ENCODE measurements around the gene CSNK1D. TPM values are rescaled to one million over a fixed set of nuclear protein-coding genes. Genes with fewer than 3 reads are reported as not detected.

Gene CSNK1D
- total and polyA plus RNA-seq, 2 experiments from 2014 or later: 55.3 to 66.4 TPM

GRCh38 chr17:82243648-82244412 lies 29.7 kb downstream of the CSNK1D start:
- no peak overlapping the region; the same call in 2 of the 3 replicates for H3K4me3 Mint-ChIP-seq
- Histone ChIP-seq H3K9me2 (ENCODE audit: insufficient read depth) (no peaks in the 10 kb centered on the region), H3K27me3 (ENCODE audit: insufficient read depth) (no peaks in the 10 kb centered on the region), H3K79me2 (replicated peaks; ENCODE audit: insufficient read depth) (peaks cover 26% of the 10 kb centered on the region), H4K20me1 (replicated peaks; ENCODE audit: insufficient read depth) (peaks cover 30% of the 10 kb centered on the region), H3K4me1 (ENCODE audit: insufficient read depth) (no peaks in the 10 kb centered on the region), H3K36me3 (ENCODE audit: insufficient read depth) (peaks cover 22% of the 10 kb centered on the region), H3K4me2 (no peak overlapping the region), H3K4me3 (no peak overlapping the region), H3F3A (replicated peaks; ENCODE audit: low read depth) (0 out of 2 replicates have a peak, but pooled peaks cover 7% of the 10 kb centered on the region), H2AFZ (no peak overlapping the region), H3K27ac (ENCODE audit: low read depth) (no peak overlapping the region)
- peaks cover 19% of the 10 kb centered on the region for H3K27me3 Mint-ChIP-seq (ENCODE audit: insufficient read depth, low read depth, poor library complexity)
- H3K27ac Mint-ChIP-seq: no peak overlapping the region
- TF ChIP-seq CREB1 (CRISPR knock-in tag; IDR thresholded peaks at IDR 0.05; ENCODE audit: low read depth) (no peak), NANOG (IDR thresholded peaks at IDR 0.05; ENCODE audit: borderline replicate concordance) (no peak), EZH2 (IDR thresholded peaks at IDR 0.05; ENCODE audit: low read depth, unreplicated experiment) (no peak), REST (IDR thresholded peaks at IDR 0.05; ENCODE audit: unreplicated experiment) (no peak), EZH2phosphoT487 (IDR thresholded peaks at IDR 0.05; ENCODE audit: unreplicated experiment) (no peak), ZNF331 (CRISPR knock-in tag; IDR thresholded peaks at IDR 0.05; ENCODE audit: low read depth) (no peak), STAT1 (IDR thresholded peaks at IDR 0.05; ENCODE audit: unreplicated experiment) (no peak), ETS1 (IDR thresholded peaks at IDR 0.05) (no peak), CTCF (conservative IDR thresholded peaks at IDR 0.05; ENCODE audit: low read depth in 2 of 2) (no peak), ZNF462 (CRISPR knock-in tag; IDR thresholded peaks at IDR 0.05) (no peak), POLR2AphosphoS5 (IDR thresholded peaks at IDR 0.05; ENCODE audit: low read depth) (no peak), ZNF114 (CRISPR knock-in tag; IDR thresholded peaks at IDR 0.05) (no peak), JUNB (IDR thresholded peaks at IDR 0.05; ENCODE audit: unreplicated experiment) (no peak)
- H3K36me3 Mint-ChIP-seq (ENCODE audit: low read depth): peaks cover 64% of the 10 kb centered on the region
- DNase-seq (ENCODE audit: low spot score): no peak
- no peaks in the 10 kb centered on the region; the same call in 2 of the 3 replicates for H3K9me3 Mint-ChIP-seq
- no peak for ATAC-seq
- peaks cover 4% of the 10 kb centered on the region for H3K4me1 Mint-ChIP-seq
